HepG2 (cell line): ENCODE results near the gene HMMR.

Experiments used
- GTF2F1 ChIP-seq: fragments of 150-350 bp; IDR thresholded peaks from 2 replicates; pipeline ENCODE4 v1.6.1; 2014; ENCODE audit warnings: low read length
- TCF7 ChIP-seq: sonication (generic); IDR thresholded peaks from 2 replicates; pipeline ENCODE4 v1.6.1; 2016; ENCODE audit warnings: antibody characterized with exemption, low read depth
- THYN1 ChIP-seq: sonication (generic); formaldehyde crosslinking; IDR thresholded peaks from 2 replicates; pipeline ENCODE4 v1.8.1; 2023; ENCODE audit warnings: low read depth, mild to moderate bottlenecking, moderate library complexity, missing genetic modification reagents, borderline replicate concordance
- ZNF263 ChIP-seq: sonication (generic); formaldehyde crosslinking; IDR thresholded peaks from 2 replicates; pipeline ENCODE4 v1.4.0; 2020; ENCODE audit warnings: missing genetic modification reagents
- ZNF564 ChIP-seq: sonication (generic); formaldehyde crosslinking; IDR thresholded peaks from 2 replicates; pipeline ENCODE4 v1.8.1; 2023; ENCODE audit warnings: mild to moderate bottlenecking, missing genetic modification reagents

- TF ChIP-seq GTF2F1 (no peak), THYN1 (CRISPR knock-in tag) (no peak), ZNF564 (CRISPR knock-in tag) (no peak), ZNF263 (CRISPR knock-in tag) (no peak), TCF7 (no peak)
These were observed 1.6 kb upstream of the HMMR start for GRCh38 chr5:163458778-163459385.
